Gastroesophageal sphincter (tissue), 3 donors: ENCODE data around the gene PCSK5.

ENCODE experiments used
- CTCF ChIP-seq, 4 experiments: fragments of 200-600 bp in 2 of 4; fragments of 450-650 bp in 2 of 4; sonication (generic) in 1 of 4; IDR thresholded peaks; one replicate each; pipeline ENCODE4 v1.5.1; 2017 to 2019; ENCODE audit warnings: antibody characterized with exemption in 4 of 4, mild to moderate bottlenecking in 2 of 4, moderate library complexity in 2 of 4
- EP300 ChIP-seq: sonication (generic); formaldehyde crosslinking; IDR thresholded peaks from one replicate; pipeline ENCODE4 v1.6.1; 2017; ENCODE audit warnings: antibody characterized with exemption, mild to moderate bottlenecking
- POLR2A ChIP-seq, 2 donors: fragments of 450-650 bp; IDR thresholded peaks; one replicate each; pipeline ENCODE4 v1.6.1; 2017; ENCODE audit warnings: antibody characterized with exemption in 2 of 2, mild to moderate bottlenecking in 2 of 2, moderate library complexity in 1 of 2

GRCh38 chr9:76206821-76207220, 316.3 kb downstream of the PCSK5 start:
- TF ChIP-seq CTCF (IDR thresholded peaks at IDR 0.05) (no peak), POLR2A (IDR thresholded peaks at IDR 0.05) (no peak), EP300 (no peak)
